Left colon (tissue), 2 donors: ENCODE data around the gene NFIA. TPM values are rescaled to one million over a fixed set of nuclear protein-coding genes. Genes with fewer than 3 reads are reported as not detected.

Source experiments
- ATAC-seq: fragments of 200-7000 bp; cut with Tn5 transposase; one replicate; pipeline ENCODE4 v1.9.1; 2020; ENCODE audit warnings: mild to moderate bottlenecking, moderate library complexity
- DNase-seq, 2 donors: peaks; one replicate each; pipeline ENCODE4 v3.0.0-alpha.2; 2020
- intact Hi-C, 2 donors: fragments of 100-400 bp; cut with DNase I in 1 of 2; cut with micrococcal nuclease in 1 of 2; formaldehyde crosslinking; loops; one replicate each; pipeline versions ENCODE4 v1.11.2 to v1.14.0; 2022; cut with DNase I, micrococcal nuclease
- total RNA-seq, 2 donors: library from RNA; stranded (reverse); fragmentation: NEBNext Ultra II Directional; extraction: Animal tissue kit (Norgen Biotek cat#: 25700); gene quantifications; one replicate each; pipeline ENCODE4 v1.2.1, GENCODE V29; 2021
- donor health status: DM: no; HTN: no; CAD: no.
- donor health status: DM: yes; HTN: yes; CAD: no.

The NFIA gene
- total RNA-seq, 2 donors from 2014 or later = 51.1 to 51.4 TPM

DNA sequence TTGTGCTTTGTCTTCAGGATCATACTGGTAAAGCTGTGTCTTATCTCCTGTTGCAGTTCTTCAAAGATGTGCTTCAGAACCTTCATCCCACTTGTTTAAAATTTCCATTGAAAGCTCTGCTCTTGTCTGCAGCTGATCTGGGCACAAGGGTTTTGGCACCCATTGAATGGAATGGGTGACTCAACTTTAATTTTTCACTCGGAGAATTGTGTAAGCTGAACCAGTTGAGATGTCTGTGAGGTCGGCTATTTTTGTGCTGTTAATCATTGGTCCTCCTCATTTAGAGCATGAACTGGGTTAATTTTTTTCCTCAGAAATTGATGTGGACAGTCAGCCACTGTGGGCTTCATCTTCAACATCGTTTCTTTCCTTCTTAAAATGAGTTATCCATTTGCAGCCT lies 390.5 kb downstream of the NFIA start:
- intact Hi-C loops = no loop called here
- ATAC-seq = no peak
- DNase-seq = no peak

DNA sequence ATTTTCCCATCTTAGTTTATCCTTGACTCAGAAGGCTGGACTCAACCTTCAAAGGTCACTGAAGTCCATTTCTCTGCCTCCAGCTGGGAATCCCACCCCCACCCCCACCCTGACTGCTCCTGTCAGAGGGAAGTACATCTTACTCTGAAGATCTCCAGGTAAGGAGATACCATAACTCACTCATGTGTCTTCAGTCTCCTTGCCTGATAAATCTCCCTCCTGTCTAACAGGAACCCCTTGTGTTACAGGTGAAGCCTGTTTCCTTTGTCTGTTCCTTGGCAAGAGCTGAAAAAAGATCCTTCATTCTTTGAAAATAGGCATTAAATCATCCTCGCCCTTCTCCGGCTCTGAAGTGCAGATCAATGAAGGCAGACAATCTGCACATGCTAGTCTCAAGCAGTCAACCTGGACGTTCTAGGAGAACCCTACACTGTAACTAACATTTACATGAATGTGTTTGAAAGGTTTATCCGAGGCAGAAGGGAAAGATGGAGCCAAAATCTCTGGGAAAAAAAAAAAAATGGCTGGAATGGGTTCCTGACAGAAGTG lies 392.0 kb downstream of the NFIA start:
- ATAC-seq (no peak), DNase-seq (no peak)
- intact Hi-C loops = no loop called here

DNA sequence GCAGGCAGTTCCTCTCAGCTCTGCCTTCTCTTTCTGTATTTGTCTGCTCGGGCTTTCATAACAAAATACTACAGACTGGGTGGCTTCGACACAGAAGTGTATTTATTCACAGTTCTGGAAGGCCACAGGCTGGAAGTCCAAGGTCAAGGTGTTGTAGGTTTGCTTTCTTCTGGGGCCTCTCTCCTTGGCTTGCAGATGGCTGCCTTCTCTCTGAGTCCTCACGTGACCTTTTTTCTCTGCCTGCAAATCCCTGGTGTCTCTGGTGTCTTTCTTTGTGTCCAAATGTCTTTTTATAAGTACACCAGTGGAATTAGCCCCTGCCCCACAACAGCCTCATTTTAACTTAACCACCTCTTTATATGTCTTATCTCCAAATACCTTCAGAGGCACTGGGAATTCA lies 392.6 kb downstream of the NFIA start:
- DNase-seq (no peak), ATAC-seq (no peak)
- intact Hi-C loops = no loop called here

DNA sequence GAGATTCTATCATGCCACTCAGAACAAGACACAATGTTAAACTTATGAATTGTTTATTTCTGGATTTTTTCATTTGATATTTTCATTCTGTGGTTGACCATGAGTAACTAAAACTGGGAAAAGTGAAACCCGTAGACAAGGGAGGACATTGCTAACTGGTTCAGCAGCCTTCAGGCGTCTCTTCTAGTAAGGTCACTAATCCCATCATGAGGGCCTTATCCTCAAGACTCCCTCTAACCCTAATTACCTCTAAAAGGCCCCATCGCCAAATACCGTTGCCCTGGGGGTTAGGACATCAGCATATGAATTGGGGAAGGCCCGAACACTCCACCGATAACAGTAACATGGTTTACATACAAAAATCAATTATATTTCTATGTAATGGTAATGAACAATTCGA lies 394.9 kb downstream of the NFIA start:
- intact Hi-C loops = no loop called here
- ATAC-seq (no peak), DNase-seq (no peak)

DNA sequence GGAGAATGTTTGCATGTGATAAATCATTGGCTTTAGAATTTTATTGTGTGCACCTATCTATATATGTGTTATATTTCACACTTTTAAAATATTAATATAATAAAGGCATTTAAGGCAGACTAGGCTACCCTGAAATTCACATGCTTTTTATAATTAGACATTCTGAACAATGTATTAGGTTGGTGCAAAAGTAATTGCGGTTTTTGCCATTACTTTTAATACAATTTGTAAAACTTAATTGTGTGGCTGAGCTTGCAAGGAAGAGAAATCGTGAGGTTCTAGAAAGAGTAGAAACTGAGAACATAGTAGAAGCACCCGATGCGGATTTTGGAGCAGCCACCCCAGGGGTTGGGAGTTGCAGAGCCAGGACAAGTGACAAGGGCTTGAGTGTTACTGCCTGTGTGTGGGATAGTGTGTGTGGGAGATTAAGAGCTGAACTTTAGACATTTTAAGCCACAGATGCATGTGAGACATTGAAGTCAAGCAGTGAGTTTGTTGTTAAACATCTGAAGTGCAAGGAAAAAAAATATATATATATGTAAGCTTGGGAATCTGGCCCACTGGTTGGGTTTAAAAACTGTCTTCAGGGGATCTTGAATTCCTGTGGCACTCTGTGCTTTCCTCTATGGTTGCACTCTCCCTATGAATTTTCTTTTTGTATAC lies 398.0 kb downstream of the NFIA start:
- DNase-seq (no peak), ATAC-seq (no peak)
- intact Hi-C loops = no loop called here

DNA sequence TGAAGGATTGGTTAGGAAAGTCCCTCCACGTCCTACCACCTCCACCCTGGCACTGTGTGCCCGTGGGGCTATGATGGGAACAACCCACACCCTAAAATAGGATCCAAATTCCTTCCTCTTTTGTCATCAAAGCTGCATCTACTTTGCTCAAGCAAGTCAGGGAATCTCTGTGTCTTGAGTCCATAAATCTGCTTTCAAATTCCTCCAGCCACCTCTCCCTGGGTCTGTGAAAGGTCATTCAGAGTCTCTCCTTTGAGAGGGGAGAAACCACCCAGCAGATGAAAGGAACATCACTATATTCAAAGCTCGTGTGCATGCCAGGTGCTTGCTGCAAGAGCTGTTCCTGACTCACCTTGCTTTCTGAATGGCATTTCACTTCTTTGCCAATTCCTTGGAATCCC lies 399.0 kb downstream of the NFIA start:
- ATAC-seq (no peak), DNase-seq (no peak)
- intact Hi-C loops = no loop called here

DNA sequence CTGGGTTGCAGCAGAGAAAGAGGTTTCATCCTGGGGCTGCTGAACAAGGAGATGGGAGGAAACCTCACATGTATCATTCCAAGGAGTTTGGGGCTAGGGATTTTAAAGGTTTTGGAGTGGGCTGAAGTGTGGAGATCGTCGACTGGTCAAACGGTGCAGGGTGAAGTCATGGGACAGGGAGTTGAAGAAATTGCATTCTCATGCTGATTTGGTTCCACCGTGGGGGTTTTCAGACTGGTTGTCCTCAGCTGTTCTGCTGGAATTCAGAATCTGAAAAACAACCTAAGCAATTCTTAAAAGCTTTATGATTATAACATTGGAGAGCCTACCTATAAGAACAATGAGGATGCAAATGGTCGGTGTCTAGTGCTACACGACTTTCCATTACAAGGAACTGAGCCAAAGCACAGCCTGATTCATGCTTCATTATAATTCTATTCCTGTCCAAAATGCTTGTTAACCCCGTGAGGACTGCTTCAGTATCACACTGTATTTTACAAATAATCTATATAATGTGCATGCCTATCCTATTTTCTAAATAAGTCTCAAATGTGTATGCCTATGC lies 399.9 kb downstream of the NFIA start:
- no peak for DNase-seq
- no peak for ATAC-seq
- intact Hi-C loops = no loop called here

DNA sequence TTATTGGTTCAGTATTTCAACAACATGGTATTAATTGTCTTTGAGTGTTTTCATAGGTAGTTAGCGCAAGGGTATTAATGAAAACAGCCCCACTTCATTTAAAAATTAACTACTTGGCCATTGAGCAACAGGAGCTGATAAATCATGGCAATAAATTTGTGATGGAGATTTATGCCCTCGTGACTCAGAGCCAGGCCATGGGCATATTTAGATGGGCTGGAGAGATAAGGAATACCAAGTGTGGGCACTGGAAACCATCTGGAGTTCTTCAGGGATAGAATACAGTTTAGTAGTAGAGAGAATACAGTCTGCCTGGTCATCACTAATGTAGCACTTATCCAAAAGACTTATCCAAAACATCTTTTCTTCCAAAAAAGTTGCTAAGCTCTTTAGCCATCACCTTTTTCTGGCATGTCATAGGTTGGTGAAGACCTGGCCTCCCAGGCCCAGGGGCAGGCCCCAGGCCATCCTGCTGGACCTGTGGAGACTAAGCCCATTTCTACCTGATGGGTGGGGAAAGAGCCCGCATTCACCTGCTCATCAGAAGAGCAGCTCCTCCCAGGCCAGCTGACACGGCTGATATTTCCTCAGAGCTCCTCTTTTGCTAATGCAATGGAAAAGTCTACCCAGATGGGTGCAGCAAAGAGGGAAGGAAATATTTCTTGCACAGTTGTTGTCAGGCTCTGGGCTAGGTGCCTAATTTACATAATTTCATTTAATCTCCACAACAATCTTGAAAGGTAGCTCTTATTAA lies 404.6 kb downstream of the NFIA start:
- DNase-seq = no peak
- intact Hi-C loops = no loop called here
- ATAC-seq = no peak

DNA sequence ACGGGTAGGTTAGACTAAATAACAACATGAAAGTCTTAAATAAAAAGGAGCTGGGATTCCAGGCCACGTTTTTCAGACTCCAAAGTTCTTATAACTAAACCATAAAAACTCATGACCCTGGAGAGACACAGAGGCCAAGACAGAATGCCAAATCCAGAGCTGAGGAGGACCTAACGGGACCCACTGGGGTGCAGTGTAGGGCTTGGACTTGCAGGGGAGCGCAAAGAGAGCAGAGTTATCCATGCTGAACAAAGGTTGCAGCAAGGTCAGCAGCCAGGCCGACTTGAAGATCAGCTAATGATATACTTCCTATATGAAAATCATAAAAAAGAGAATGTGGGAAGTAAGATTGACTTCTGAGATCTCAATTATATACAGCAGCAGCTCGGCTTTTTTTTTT lies 405.4 kb downstream of the NFIA start:
- intact Hi-C loops = no loop called here
- no peak for ATAC-seq
- no peak for DNase-seq

DNA sequence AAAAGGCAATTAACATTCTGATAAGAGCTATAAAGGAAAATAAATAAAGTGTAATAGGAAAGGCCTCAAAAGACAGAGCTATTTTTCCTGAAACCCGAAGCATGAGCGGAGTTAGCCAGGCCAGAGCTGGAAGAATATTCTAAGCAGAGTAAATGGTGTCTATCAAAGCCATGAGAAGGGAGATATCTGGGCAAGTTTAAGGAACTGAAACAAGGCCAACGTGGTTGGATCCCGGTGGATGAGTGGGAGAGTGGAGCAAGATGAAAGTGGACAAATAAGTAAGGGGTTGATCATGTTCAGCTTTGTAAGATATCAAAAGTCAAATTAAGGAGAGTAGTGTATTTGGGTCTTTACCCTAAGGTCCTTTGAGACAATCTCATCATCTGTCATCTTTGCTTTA lies 408.6 kb downstream of the NFIA start:
- ATAC-seq = no peak
- DNase-seq = no peak
- intact Hi-C loops = no loop called here

DNA sequence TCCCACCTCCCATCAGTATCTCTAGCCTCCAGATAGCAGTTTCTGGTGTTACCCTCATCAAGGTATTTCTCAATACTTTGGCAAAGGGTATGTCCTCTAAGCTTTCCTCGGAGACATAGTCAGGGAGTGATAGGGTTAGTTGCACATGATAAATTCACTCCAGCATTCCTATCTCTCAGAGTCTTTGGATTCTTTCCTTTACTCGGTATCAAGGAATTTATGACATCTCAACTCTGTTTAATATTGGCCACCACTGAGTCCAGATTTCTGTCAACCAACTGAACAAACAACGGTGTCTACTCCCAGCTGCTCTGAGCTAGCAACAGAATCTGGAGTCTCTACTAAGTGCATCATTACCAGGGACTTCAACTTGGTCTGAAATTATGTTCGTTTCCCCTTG lies 409.1 kb downstream of the NFIA start:
- no peak for ATAC-seq
- intact Hi-C loops = no loop called here
- DNase-seq = no peak

DNA sequence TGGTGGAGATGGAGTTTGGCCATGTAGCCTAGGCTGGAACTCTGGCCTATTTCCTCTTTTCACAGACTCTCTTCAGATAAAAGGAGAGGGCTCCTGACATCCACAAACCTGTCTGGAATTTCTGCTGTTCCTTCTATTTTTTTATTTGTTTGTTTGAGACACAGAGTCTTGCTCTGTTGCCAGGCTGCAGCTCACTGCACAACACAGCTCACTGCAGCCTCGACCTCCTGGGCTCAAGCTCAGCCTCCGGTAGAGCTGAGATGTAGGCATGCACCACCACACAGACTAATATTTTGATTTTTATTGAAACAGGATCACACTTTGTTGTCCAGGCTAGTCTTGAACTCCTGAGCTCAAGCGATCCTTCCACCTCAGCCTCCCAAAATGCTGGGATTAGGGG lies 411.6 kb downstream of the NFIA start:
- ATAC-seq (no peak), DNase-seq (no peak)
- intact Hi-C loops = no loop called here

DNA sequence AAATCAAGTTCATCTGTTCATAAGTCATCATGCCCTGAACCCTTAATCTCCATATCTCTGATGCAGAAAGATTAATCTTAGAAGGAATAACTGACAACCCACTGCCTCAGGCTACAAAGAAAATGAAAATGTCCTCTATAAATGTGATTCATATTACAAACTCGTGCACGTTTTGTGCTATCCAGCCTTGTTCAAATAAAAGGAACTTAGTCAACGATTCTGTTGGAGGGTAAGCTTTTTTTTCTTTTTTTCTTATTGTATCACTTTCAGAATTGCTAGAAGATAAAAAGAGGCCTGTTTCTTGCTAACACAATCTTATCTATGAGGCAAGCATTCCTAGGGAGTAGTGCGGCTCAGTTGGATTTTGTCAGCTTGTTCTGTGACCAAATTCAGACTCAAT lies 414.1 kb downstream of the NFIA start:
- no peak for DNase-seq
- intact Hi-C loops = no loop called here
- ATAC-seq = no peak

DNA sequence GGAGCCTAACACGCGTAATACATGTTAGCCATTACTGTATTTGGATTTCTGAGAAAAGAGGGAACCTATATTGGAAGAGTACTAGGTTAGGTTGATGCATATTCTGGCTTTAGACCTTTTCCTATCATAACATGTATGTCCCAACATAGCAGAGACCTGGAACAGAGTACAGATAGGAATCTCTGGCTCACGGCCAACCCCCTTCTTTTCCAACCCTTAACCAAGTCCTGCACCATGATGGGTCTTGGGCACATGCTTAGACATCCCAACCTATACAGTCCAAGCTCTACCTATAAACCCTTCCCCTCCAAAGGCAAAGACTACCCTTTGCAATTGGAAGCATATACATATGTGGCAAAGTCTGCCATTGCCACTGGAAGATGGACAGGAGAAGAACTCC lies 414.7 kb downstream of the NFIA start:
- DNase-seq (no peak), ATAC-seq (no peak)
- intact Hi-C loops = no loop called here

DNA sequence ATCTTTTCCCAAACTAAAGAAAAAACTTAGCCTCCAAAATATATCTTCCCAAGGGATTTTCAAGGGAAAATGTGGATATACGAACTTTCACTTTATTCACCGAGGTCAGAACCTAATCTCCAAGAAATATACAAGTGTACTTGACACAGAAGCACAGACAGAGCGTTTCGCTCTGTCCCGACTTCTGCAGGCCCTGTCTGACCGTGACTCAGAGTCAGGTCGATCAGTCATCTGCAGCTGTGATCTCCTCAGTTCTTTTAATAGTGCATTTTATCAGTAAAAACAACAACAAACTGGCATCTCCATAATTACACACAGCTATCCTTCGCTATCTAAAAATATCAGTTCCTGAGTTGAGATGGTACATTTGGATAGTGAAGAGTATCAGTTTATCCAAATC lies 416.0 kb downstream of the NFIA start:
- intact Hi-C loops = no loop called here
- DNase-seq (no peak), ATAC-seq (no peak)

DNA sequence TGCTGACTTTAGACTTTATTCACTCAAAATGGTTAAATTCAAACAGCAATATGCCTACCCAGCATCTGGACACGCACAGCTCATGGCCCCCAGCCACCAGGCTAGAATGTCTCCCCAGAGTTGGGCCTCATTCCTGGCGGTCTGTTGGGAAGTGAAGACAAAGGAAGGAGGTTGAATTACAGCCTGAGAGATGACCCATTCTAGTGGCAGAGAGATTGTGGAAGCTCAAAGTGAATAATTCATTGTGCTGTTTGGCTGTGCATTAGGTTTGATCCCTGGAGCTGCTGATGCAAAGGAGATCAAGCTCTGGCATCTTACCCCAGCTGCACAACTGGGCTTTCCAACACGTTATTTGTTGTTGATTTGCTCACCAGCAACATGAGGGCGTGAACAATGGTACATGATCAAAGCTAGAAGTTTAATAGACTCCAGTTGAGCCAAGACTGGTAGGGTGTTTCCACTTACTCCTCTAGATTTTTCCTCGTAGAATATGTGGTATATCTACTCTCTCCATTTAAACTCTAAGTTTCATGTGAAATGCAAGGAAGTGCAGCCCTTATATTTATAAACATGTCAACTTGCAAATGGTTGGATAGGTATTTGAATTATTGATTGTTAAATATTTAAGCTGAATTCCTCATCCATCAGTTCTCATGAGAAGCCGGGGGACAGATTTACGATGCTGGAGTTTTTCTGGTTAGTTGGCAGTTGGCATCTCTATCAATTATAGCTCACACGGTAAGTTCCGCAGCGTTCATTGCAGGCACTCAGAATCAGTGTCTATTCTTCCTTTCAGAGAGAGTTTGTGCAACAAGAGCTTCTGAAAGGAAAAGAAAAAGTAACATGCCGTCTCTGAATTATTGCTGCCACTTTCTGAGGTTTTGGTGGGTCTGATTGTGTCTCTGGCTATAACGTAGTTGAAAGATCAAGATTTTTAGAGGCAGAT lies 419.9 kb downstream of the NFIA start:
- no peak for DNase-seq
- ATAC-seq = no peak
- intact Hi-C loops = no loop called here

DNA sequence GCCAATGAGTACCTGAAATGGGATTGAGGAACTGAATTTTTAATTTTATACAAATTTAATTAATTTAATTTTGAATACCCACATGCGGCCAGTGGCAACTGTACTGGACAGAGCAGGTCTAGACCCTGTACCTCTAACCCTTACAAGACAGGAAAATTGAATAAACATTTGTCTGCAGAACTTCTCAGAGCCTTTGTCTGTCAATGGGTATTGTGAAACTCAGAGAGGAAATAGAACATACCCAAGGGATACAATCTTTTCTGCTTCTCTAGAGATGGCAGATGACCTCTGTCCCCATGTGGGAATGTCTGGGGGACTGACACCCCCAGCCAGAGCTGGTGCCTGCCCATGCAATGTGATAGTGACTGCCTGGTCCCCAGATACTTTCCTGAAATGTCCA lies 421.9 kb downstream of the NFIA start:
- ATAC-seq (no peak), DNase-seq (no peak)
- intact Hi-C loops = no loop called here

DNA sequence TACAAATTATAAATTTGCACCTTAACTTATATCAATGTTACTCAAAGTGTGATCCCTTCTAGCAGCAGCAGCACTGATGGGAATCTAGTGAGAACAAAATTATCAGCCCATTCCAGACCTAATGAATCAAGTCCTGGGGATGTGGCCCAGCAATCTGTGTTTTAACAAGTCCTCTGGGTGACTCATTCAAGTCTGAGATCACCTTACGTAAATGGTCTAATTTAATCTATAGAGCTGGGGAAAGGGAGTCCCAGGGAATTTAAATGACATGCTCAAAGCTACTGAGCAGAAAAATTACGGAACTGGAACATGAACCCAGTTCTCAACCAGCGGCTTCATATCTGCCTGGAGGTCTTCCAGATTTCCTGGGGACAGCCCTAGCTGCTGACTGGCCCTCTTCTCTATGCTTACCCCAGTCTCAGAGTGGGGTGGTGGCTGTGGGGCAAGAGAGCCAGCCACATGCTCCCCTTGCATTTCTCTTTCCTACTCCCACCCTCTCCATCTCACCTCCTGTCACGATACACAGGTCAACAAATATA lies 422.6 kb downstream of the NFIA start:
- no peak for ATAC-seq
- DNase-seq = no peak
- intact Hi-C loops = no loop called here

DNA sequence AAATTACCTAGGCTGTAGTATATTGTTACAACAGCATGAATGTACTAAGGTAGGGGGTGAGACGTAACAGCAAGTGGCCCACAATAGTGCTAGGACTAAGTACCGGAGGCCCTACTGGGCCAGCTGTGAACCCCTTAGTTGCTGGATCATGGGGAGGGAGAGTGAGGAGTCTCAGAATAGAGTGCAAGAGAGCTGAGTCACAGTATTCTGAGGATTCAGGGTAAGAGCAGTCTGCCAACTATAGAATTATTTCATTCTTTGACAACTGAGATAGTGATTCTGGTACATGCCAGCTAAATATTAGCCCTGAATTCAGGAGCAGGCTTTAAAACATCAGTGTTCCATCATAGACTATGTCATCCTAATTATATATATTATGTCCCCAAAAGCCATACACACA lies 423.9 kb downstream of the NFIA start:
- intact Hi-C loops = no loop called here
- no peak for ATAC-seq
- DNase-seq = no peak
